CD4-positive, alpha-beta memory T cell (primary cell): Measurements from ENCODE around the gene ARMC9. TPM values are rescaled to one million over a fixed set of nuclear protein-coding genes. Genes with fewer than 3 reads are reported as not detected.

Source experiments
- CTCF ChIA-PET: fragments of 350-600 bp; sonication (Branson Sonifier 250); formaldehyde crosslinking; loops from one replicate; lab custom pipeline; 2021; ENCODE audit warnings: inconsistent platforms; ENCODE audit not compliant: partially characterized antibody; lab: Charles Lee
- POLR2A ChIA-PET: fragments of 350-600 bp; sonication (Branson Sonifier 250); formaldehyde crosslinking; loops from one replicate; lab custom pipeline; 2021; ENCODE audit not compliant: partially characterized antibody; lab: Charles Lee
- DNase-seq, 5 donors: peaks; one replicate each; pipeline versions ENCODE4 v3.0.0 to v3.0.0-alpha.2; 2020 to 2022; ENCODE audit warnings: mixed read lengths in 1 of 5
- H3K27ac ChIP-seq: one replicate; pipeline ENCODE4 v1.7.0; 2013; ENCODE audit warnings: low read depth, low read length
- H3K27me3 ChIP-seq: 2 replicates; pipeline ENCODE4 v1.7.0; 2013; ENCODE audit warnings: mild to moderate bottlenecking, low read length, moderate library complexity; ENCODE audit not compliant: insufficient read depth
- H3K36me3 ChIP-seq: 2 replicates; pipeline ENCODE4 v1.7.0; 2013; ENCODE audit warnings: mild to moderate bottlenecking, low read length, moderate library complexity; ENCODE audit not compliant: insufficient read depth
- H3K4me1 ChIP-seq: 2 replicates; pipeline ENCODE4 v1.7.0; 2013; ENCODE audit warnings: mild to moderate bottlenecking, low read length, moderate library complexity; ENCODE audit not compliant: insufficient read depth
- H3K4me3 ChIP-seq, 2 donors: one replicate each; pipeline ENCODE4 v1.7.0; 2013; ENCODE audit warnings: low read length in 2 of 2, mild to moderate bottlenecking in 1 of 2
- H3K9me3 ChIP-seq, 2 donors: one replicate each; pipeline ENCODE4 v1.7.0; 2013; ENCODE audit warnings: low read length in 2 of 2, control low read depth in 1 of 2; ENCODE audit not compliant: control insufficient read depth in 1 of 2
- H3K27ac Mint-ChIP-seq, 7 donors: one replicate each; pipeline ENCODE4 v1.8.0; 2020 to 2021; ENCODE audit warnings: mixed read lengths in 7 of 7, mild to moderate bottlenecking in 6 of 7, inconsistent platforms in 3 of 7, moderate library complexity in 3 of 7
- H3K27me3 Mint-ChIP-seq, 2 donors: one replicate each; pipeline ENCODE4 v1.8.0; 2020 to 2021; ENCODE audit warnings: mixed read lengths in 2 of 2
- H3K36me3 Mint-ChIP-seq, 2 donors: one replicate each; pipeline ENCODE4 v1.8.0; 2020 to 2021; ENCODE audit warnings: mixed read lengths in 2 of 2, inconsistent platforms in 1 of 2, mild to moderate bottlenecking in 1 of 2
- H3K4me1 Mint-ChIP-seq, 4 donors: one replicate each; pipeline ENCODE4 v1.8.0; 2020 to 2021; ENCODE audit warnings: mixed read lengths in 4 of 4, mild to moderate bottlenecking in 1 of 4
- H3K4me3 Mint-ChIP-seq, 8 donors: one replicate each; pipeline ENCODE4 v1.8.0; 2020 to 2021; ENCODE audit warnings: mixed read lengths in 8 of 8, mild to moderate bottlenecking in 7 of 8, moderate library complexity in 6 of 8, inconsistent platforms in 3 of 8
- H3K9me3 Mint-ChIP-seq, 8 donors: one replicate each; pipeline ENCODE4 v1.8.0; 2020 to 2021; ENCODE audit warnings: mixed read lengths in 8 of 8, mild to moderate bottlenecking in 5 of 8, inconsistent platforms in 3 of 8, moderate library complexity in 1 of 8
- intact Hi-C: fragments of 100-400 bp; cut with micrococcal nuclease; formaldehyde crosslinking; loops from one replicate; pipeline ENCODE4 v1.15.1; 2023
- polyA plus RNA-seq, 2 donors: library from polyadenylated mRNA; unstranded; fragments of 300-500 nt; fragmentation: Illumina TruSeq; gene quantifications; one replicate each; pipeline ENCODE4 v1.2.3, GENCODE V29; 2021
- total RNA-seq, 2 experiments: library from RNA; stranded (reverse); gene quantifications; one replicate each; pipeline ENCODE4 v1.2.3, GENCODE V29; 2021

The ARMC9 gene
- total and polyA plus RNA-seq, 4 experiments from 2014 or later, result 0.50 to 1.4 (median 1.1) TPM; not detected in 1

DNA sequence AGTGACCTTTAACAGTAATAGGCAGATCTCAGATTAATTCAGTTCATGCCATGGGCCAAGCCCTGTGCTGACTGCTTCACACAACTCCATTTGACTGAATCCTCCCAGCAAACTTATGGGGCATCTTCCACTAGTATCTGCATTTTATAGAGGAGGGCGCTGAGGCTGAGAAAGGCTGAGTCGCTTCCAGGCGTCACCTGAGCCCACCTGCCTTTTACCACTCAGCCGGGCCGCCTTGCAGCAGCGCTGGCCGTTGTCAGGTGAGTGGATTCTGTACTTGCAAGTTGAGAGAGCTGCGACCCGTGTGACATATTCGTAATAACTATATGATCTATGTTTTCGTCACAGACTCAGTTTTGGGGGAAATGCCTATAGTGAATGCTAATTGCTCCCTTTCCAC, 137.8 kb downstream of the ARMC9 start:
- no peaks in the 10 kb centered on the region for H3K9me3 Mint-ChIP-seq
- H3K36me3 Mint-ChIP-seq, result no peaks in the 10 kb centered on the region
- H3K27ac ChIP-seq, result no peak overlapping the region
- H3K4me1 ChIP-seq, result no peaks in the 10 kb centered on the region
- H3K4me3 ChIP-seq, result no peak overlapping the region
- H3K27ac Mint-ChIP-seq, result no peak overlapping the region
- H3K27me3 Mint-ChIP-seq, result peaks cover 1 to 3% of the 10 kb centered on the region in 2 donors
- ChIA-PET CTCF (no interaction called here), POLR2A (interaction anchor here (0.6 kb wide), 1 partner anchor 13 kb away, joined by 3 read pairs; no protein-coding TSS in a partner anchor)
- no peak overlapping the region for H3K4me3 Mint-ChIP-seq
- H3K9me3 ChIP-seq, result no peaks in the 10 kb centered on the region
- H3K36me3 ChIP-seq, result no peaks in the 10 kb centered on the region
- intact Hi-C loops, result no loop called here
- H3K27me3 ChIP-seq, result no peaks in the 10 kb centered on the region
- DNase-seq, result no peak
- H3K4me1 Mint-ChIP-seq, result no peaks in the 10 kb centered on the region

DNA sequence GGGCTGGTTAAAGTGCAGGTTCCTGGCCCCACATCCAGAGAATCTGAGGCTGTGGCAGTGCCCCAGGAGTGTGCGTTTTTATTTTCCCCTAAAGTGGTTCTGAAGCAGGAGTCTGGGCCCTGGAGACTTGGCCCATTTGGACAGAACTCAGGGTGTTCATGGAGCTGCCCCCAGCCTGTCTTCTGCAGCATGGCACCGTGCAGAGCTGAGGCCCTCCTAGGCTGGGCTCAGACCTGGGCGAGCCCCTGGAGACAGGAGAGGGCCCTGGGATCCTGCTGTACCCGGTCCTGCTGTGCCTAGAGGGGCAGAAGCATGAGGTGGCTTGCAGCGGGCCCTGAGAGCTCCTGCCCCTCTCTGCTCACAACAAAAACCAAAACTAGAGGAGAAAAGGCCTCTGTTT, 138.3 kb downstream of the ARMC9 start:
- no peak overlapping the region for H3K4me3 ChIP-seq
- intact Hi-C loops, result no loop called here
- no peaks in the 10 kb centered on the region for H3K36me3 ChIP-seq
- Mint-ChIP-seq H3K27ac (no peak overlapping the region), H3K36me3 (no peaks in the 10 kb centered on the region), H3K27me3 (peaks cover 2 to 3% of the 10 kb centered on the region in 2 donors), H3K4me3 (no peak overlapping the region), H3K4me1 (no peaks in the 10 kb centered on the region), H3K9me3 (no peaks in the 10 kb centered on the region)
- DNase-seq, result no peak
- POLR2A ChIA-PET, result no interaction called here
- CTCF ChIA-PET, result no interaction called here
- H3K27me3 ChIP-seq, result no peaks in the 10 kb centered on the region
- H3K27ac ChIP-seq, result no peak overlapping the region
- no peaks in the 10 kb centered on the region for H3K4me1 ChIP-seq
- no peaks in the 10 kb centered on the region for H3K9me3 ChIP-seq

DNA sequence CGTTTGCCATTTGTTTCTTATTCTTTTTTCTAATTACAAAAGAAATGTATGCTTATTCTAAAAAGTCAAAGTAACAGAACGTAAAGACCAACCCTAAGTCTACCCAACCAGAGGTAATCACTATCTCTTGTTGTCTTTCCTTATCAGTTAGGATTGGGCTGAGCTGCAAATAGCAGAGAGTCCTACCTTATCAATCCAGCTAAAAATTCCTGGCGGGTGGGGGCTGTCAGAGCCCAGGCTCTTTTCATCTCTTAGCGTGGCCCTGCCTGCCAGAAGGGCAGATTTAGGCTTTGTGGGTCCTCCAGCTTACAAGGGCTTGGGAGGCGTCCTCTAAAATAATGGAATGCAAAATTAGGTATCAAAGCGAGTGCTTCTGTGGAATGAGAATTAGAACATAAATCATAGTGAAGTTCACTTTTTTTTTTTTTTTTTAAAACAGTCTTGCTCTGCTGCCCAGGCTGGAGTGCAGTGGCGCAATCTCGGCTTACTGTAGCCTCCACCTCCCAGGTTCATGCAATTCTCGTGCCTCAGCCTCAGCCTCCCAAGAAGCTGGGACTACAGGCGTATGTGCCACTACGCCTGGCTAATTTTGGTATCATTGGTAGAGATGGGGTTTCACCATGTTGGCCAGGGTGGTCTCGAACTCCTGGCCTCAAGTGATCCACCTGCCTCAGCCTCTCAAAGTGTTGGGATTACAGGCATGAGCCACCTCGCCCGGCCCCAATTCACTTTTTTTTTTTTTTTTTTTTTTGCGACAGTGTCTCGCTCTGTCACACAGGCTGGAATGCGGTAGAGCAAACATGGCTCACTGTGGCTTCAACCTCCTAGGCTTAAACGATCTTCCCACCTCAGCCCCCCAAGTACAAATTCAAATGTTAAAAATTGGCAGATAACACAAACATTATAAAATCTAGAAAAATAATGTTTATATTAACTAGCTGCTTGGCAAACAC, 139.7 kb downstream of the ARMC9 start:
- no peaks in the 10 kb centered on the region for H3K36me3 Mint-ChIP-seq
- peaks cover 0 to 2% of the 10 kb centered on the region in 2 donors for H3K27me3 Mint-ChIP-seq
- H3K27ac Mint-ChIP-seq, result no peak overlapping the region
- H3K27ac ChIP-seq, result no peak overlapping the region
- ChIA-PET POLR2A (no interaction called here), CTCF (no interaction called here)
- intact Hi-C loops, result no loop called here
- no peak overlapping the region for H3K4me3 ChIP-seq
- H3K27me3 ChIP-seq, result no peaks in the 10 kb centered on the region
- no peaks in the 10 kb centered on the region for H3K4me1 ChIP-seq
- H3K9me3 Mint-ChIP-seq, result no peaks in the 10 kb centered on the region
- no peak overlapping the region for H3K4me3 Mint-ChIP-seq
- no peaks in the 10 kb centered on the region for H3K36me3 ChIP-seq
- no peaks in the 10 kb centered on the region for H3K9me3 ChIP-seq
- no peaks in the 10 kb centered on the region for H3K4me1 Mint-ChIP-seq
- DNase-seq, result no peak

DNA sequence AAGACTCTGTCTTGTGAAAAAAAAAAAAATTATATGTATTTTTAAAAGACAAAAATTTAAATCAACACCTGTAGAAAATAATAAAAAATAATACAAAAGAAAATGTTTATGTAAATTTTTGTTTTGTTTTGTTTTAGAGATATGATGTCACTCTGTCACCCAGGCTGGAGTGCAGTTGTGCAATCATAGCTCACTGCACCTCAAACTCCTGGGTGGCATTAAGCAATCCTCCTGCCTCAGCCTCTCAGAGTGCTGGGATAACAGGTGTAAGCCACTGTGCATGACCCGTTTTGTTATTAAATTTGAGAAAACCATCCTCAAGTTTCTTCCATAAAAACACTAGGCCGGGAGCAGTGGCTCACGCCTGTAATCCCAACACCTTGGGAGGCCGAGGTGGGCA, 140.9 kb downstream of the ARMC9 start:
- Mint-ChIP-seq H3K4me1 (no peaks in the 10 kb centered on the region), H3K27ac (no peak overlapping the region), H3K27me3 (peaks cover 0 to 4% of the 10 kb centered on the region in 2 donors), H3K9me3 (no peaks in the 10 kb centered on the region), H3K4me3 (no peak overlapping the region), H3K36me3 (no peaks in the 10 kb centered on the region)
- Histone ChIP-seq H3K27ac (no peak overlapping the region), H3K4me1 (no peaks in the 10 kb centered on the region), H3K4me3 (no peak overlapping the region), H3K36me3 (no peaks in the 10 kb centered on the region), H3K27me3 (no peaks in the 10 kb centered on the region), H3K9me3 (no peaks in the 10 kb centered on the region)
- ChIA-PET CTCF (no interaction called here), POLR2A (no interaction called here)
- intact Hi-C loops, result no loop called here
- no peak for DNase-seq

DNA sequence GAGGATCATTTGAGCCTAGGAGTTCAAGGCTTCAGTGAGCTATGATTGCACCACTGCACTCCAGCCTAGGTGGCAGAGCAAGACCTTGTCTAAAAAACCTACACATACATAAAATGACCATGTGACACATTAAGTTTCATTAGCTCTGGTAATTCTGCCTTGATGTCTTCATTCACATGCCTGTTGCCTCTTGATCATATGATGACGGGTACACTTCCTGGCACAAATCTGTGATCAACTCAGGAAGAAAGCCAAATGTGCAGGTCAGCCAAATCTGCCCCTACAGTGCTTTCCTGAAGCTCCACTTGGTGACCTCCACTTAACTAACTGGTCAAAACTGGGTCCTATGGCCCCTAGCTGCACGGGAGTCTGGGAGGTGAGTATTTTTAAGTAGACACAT, 142.7 kb downstream of the ARMC9 start:
- Histone ChIP-seq H3K9me3 (no peaks in the 10 kb centered on the region), H3K27me3 (no peaks in the 10 kb centered on the region), H3K4me3 (no peak overlapping the region), H3K36me3 (no peaks in the 10 kb centered on the region), H3K27ac (no peak overlapping the region), H3K4me1 (no peaks in the 10 kb centered on the region)
- H3K36me3 Mint-ChIP-seq, result no peaks in the 10 kb centered on the region
- no peaks in the 10 kb centered on the region for H3K9me3 Mint-ChIP-seq
- no peak for DNase-seq
- no peak overlapping the region for H3K4me3 Mint-ChIP-seq
- intact Hi-C loops, result no loop called here
- CTCF ChIA-PET, result no interaction called here
- POLR2A ChIA-PET, result no interaction called here
- H3K27me3 Mint-ChIP-seq, result peaks cover 0 to 11% of the 10 kb centered on the region in 2 donors
- H3K27ac Mint-ChIP-seq, result no peak overlapping the region
- no peaks in the 10 kb centered on the region for H3K4me1 Mint-ChIP-seq

DNA sequence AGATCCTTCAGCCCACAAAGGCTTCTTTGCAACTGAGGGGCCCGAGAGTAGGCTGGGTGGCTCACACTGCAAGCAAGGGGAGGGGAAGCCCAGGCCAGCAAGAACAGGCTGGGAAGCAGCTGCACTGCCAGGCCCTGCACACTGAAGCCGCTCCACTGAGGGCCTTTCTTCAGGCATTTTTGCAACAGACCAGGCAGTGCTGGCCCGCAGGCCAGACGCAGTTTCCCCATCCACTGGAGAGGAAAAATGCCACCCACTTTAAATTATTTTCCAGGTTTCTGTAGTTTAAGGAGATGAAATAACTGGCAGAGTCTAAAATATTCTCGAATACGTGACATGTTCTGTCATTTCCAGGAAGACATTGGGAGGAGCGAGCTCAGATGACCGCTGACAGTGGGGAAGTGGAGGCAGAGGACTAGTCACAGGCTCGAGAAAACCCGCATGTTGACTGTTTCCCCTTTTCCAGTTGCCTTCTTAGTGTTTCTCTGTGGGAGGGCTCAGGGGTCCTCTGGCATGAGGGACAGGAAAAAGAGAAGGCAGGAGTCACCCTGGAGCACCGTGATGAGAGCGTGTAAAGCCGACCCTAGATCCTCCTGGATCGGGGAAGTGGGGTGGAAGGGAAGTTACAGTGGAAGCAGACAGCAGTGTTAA, 143.8 kb downstream of the ARMC9 start:
- no peaks in the 10 kb centered on the region for H3K9me3 Mint-ChIP-seq
- H3K27me3 Mint-ChIP-seq, result peaks cover 0 to 11% of the 10 kb centered on the region in 2 donors
- ChIA-PET POLR2A (no interaction called here), CTCF (no interaction called here)
- no peaks in the 10 kb centered on the region for H3K9me3 ChIP-seq
- no peaks in the 10 kb centered on the region for H3K4me1 Mint-ChIP-seq
- H3K27ac Mint-ChIP-seq, result no peak overlapping the region
- no peaks in the 10 kb centered on the region for H3K36me3 ChIP-seq
- no peak overlapping the region for H3K4me3 Mint-ChIP-seq
- no peaks in the 10 kb centered on the region for H3K27me3 ChIP-seq
- H3K4me1 ChIP-seq, result no peaks in the 10 kb centered on the region
- intact Hi-C loops, result no loop called here
- no peak for DNase-seq
- H3K27ac ChIP-seq, result no peak overlapping the region
- H3K4me3 ChIP-seq, result no peak overlapping the region
- no peaks in the 10 kb centered on the region for H3K36me3 Mint-ChIP-seq

DNA sequence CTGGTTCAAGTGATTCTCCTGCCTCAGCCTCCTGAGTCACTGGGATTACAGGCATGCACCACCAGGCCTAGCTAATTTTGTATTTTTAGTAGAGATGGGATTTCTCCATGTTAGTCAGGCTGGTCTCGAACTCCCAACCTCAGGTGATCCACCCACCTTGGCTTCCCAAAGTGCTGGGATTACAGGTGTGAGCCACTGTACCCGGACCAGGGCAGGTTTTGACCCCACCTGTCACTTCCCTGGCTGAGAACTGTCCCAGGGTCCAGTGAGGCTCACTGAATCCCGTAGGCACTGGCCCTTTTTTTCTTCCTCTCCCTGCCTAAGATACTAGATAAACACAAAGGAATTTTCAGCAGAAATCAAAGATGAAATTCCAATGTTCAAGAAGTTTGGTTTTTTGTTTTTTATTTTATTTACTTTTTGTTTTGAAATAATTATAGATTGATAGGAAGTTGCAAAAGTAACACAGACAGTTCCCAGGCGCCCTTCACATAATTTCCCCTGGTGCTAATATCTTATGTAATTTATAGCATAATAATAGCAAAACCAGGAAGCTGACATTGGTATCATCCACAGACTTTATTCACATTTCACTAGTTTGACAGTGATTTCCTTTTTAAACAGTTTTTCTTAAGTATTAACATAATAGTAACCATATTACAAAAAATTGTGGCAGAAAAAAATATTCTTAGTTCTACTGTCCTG, 144.7 kb downstream of the ARMC9 start:
- Histone ChIP-seq H3K4me3 (no peak overlapping the region), H3K9me3 (no peaks in the 10 kb centered on the region), H3K4me1 (no peaks in the 10 kb centered on the region), H3K27ac (no peak overlapping the region), H3K36me3 (no peaks in the 10 kb centered on the region), H3K27me3 (no peaks in the 10 kb centered on the region)
- ChIA-PET CTCF (no interaction called here), POLR2A (no interaction called here)
- Mint-ChIP-seq H3K27me3 (peaks cover 0 to 14% of the 10 kb centered on the region in 2 donors), H3K36me3 (no peaks in the 10 kb centered on the region), H3K27ac (no peak overlapping the region), H3K4me3 (no peak overlapping the region), H3K4me1 (no peaks in the 10 kb centered on the region), H3K9me3 (no peaks in the 10 kb centered on the region)
- no peak for DNase-seq
- intact Hi-C loops, result no loop called here
